Uterus (tissue), 4 donors: ENCODE results near the gene GNE. TPM values are rescaled to one million over a fixed set of nuclear protein-coding genes. Genes with fewer than 3 reads are reported as not detected.
"Not testable (repeated sequence)": the region's sequence is repeated elsewhere in the genome, so short reads cannot be mapped to it uniquely, and the experiment has no call there.

Experiments used
- DNase-seq, 2 donors: peaks; one replicate each; pipeline ENCODE4 v3.0.0-alpha.2; 2019 to 2020
- H3K27ac ChIP-seq, 2 donors: fragments of 200-600 bp; sonication (generic); 1 replicate in 1 of 2; 2 replicates in 1 of 2; pipeline ENCODE4 v1.5.1; 2016 to 2018
- H3K27me3 ChIP-seq, 2 donors: fragments of 200-600 bp; sonication (generic); one replicate each; pipeline ENCODE4 v1.5.1; 2018 to 2019; ENCODE audit warnings: control low read depth in 1 of 2
- H3K36me3 ChIP-seq, 2 donors: fragments of 200-600 bp; sonication (generic); one replicate each; pipeline ENCODE4 v1.5.1; 2019; ENCODE audit warnings: control low read depth in 1 of 2
- H3K4me1 ChIP-seq, 2 donors: fragments of 200-600 bp; sonication (generic); one replicate each; pipeline ENCODE4 v1.5.1; 2018 to 2019; ENCODE audit warnings: control low read depth in 1 of 2
- H3K4me3 ChIP-seq, 2 donors: fragments of 200-600 bp; sonication (generic); 1 replicate in 1 of 2; 2 replicates in 1 of 2; pipeline ENCODE4 v1.5.1; 2018 to 2019; ENCODE audit warnings: mild to moderate bottlenecking in 1 of 2
- H3K9me3 ChIP-seq, 2 donors: fragments of 200-600 bp; sonication (generic); one replicate each; pipeline ENCODE4 v1.5.1; 2019; ENCODE audit warnings: control low read depth in 1 of 2
- CTCF ChIP-seq, 4 experiments: fragments of 200-600 bp in 2 of 4; fragments of 450-650 bp in 2 of 4; sonication (generic) in 2 of 4; IDR thresholded peaks; one replicate each; pipeline ENCODE4 v1.5.1; 2016 to 2019; ENCODE audit warnings: antibody characterized with exemption in 4 of 4, mild to moderate bottlenecking in 2 of 4, moderate library complexity in 1 of 4
- POLR2A ChIP-seq, 2 donors: fragments of 450-650 bp; IDR thresholded peaks; one replicate each; pipeline ENCODE4 v1.6.1; 2016; ENCODE audit warnings: antibody characterized with exemption in 2 of 2, mild to moderate bottlenecking in 1 of 2, moderate library complexity in 1 of 2
- intact Hi-C: fragments of 100-400 bp; cut with DNase I; formaldehyde crosslinking; loops from one replicate; pipeline ENCODE4 v1.15.1; 2023; ENCODE audit warnings: low total_unique reads
- total RNA-seq, 4 donors: library from RNA; depleted of rRNA in 3 of 4; stranded (reverse); fragments of >200 nt in 3 of 4; gene quantifications; one replicate each; pipeline versions ENCODE4 v1.1.0 to v1.2.4, GENCODE V29; 2014 to 2023
- donor health status: DM: yes; HTN: yes; CAD: no.

Gene GNE
- total RNA-seq, 4 donors from 2014 or later, result 10.3 to 42.2 (median 30.0) TPM

GRCh38 chr9:36297798-36298197 lies 39.5 kb upstream of the GNE start:
- DNase-seq, result no peak
- H3K4me3 ChIP-seq, result no peak overlapping the region
- H3K27ac ChIP-seq, result no peak overlapping the region
- H3K4me1 ChIP-seq, result no peaks in the 10 kb centered on the region
- H3K36me3 ChIP-seq, result no peaks in the 10 kb centered on the region
- intact Hi-C loops, result no loop called here
- no peaks in the 10 kb centered on the region for H3K27me3 ChIP-seq
- H3K9me3 ChIP-seq, result no peaks in the 10 kb centered on the region
- TF ChIP-seq POLR2A (IDR thresholded peaks at IDR 0.05) (no peak), CTCF (IDR thresholded peaks at IDR 0.05) (no peak)

GRCh38 chr9:36294996-36295395 lies 36.7 kb upstream of the GNE start:
- H3K4me1 ChIP-seq, H3K27ac ChIP-seq, H3K9me3 ChIP-seq, intact Hi-C loops, H3K36me3 ChIP-seq, DNase-seq, H3K4me3 ChIP-seq, H3K27me3 ChIP-seq: not testable (repeated sequence)

DNA sequence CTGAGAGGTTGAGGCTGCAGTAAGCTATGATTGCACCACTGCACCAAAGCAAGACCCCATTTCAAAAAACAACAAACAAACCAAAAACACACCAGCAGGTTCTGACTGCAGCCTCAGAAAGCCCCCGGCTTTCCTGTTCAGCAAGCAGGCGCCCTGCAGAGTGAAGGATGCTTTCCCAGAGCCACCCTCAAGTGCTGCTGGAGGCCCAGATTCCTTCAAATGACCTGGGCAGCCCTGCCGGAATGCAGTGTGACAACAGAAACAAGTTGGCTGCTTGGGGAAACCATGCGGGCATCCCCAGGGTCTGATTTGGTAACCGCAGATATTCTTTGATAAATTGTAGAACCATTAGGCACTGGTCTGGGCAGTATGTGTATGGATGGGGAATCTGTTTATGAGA lies 35.7 kb upstream of the GNE start:
- no peak overlapping the region for H3K27ac ChIP-seq

DNA sequence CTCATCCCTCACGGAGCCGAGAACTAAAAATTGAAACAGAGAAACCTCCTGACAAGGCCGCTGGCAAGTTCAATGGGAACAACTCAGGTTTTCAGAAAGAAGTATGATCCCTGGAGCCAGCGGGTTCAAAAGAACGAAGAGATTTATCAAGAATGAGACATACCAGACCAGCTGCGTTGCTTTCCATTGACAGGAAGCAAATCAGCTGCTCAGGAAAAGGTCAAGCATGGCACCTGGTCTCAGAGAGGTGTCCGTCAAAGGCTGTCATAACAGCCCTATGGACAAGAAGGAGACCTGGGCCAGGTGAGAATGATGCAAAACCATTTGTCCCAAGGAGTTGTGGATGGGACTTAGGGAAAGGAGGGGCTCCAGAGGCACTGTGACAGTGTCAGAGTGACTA lies 34.9 kb upstream of the GNE start:
- H3K4me1 ChIP-seq, result no peaks in the 10 kb centered on the region
- no peak overlapping the region for H3K27ac ChIP-seq
- no peak overlapping the region for H3K4me3 ChIP-seq
- no peaks in the 10 kb centered on the region for H3K27me3 ChIP-seq
- TF ChIP-seq CTCF (IDR thresholded peaks at IDR 0.05), result no peak
- intact Hi-C loops, result no loop called here
- no peak for DNase-seq
- H3K9me3 ChIP-seq, result no peaks in the 10 kb centered on the region
- no peaks in the 10 kb centered on the region for H3K36me3 ChIP-seq

More for the DNA sequence above, 35.7 kb upstream of the GNE start:
- no peaks in the 10 kb centered on the region for H3K36me3 ChIP-seq
- no peaks in the 10 kb centered on the region for H3K27me3 ChIP-seq
- TF ChIP-seq POLR2A (IDR thresholded peaks at IDR 0.05), result no peak
- no peak for TF ChIP-seq CTCF (IDR thresholded peaks at IDR 0.05)
- intact Hi-C loops, result no loop called here
- no peaks in the 10 kb centered on the region for H3K4me1 ChIP-seq
- DNase-seq, result no peak
- H3K4me3 ChIP-seq, result no peak overlapping the region
- no peaks in the 10 kb centered on the region for H3K9me3 ChIP-seq

- H3K36me3 ChIP-seq, result no peaks in the 10 kb centered on the region
- H3K9me3 ChIP-seq, result no peaks in the 10 kb centered on the region
- H3K27ac ChIP-seq, result no peak overlapping the region
- no peak for DNase-seq
- no peaks in the 10 kb centered on the region for H3K27me3 ChIP-seq
- intact Hi-C loops, result no loop called here
- H3K4me3 ChIP-seq, result no peak overlapping the region
- TF ChIP-seq POLR2A (IDR thresholded peaks at IDR 0.05) (no peak), CTCF (IDR thresholded peaks at IDR 0.05) (no peak)
- H3K4me1 ChIP-seq, result no peaks in the 10 kb centered on the region
Observed at GRCh38 chr9:36292641-36293040, 34.4 kb upstream of the GNE start.

- no peak for DNase-seq
- no peak for TF ChIP-seq CTCF (IDR thresholded peaks at IDR 0.05)
- no peak for TF ChIP-seq POLR2A (IDR thresholded peaks at IDR 0.05)
- H3K27ac ChIP-seq, result no peak overlapping the region
- H3K4me3 ChIP-seq, result no peak overlapping the region
- H3K9me3 ChIP-seq, result no peaks in the 10 kb centered on the region
- no peaks in the 10 kb centered on the region for H3K36me3 ChIP-seq
- no peaks in the 10 kb centered on the region for H3K27me3 ChIP-seq
- H3K4me1 ChIP-seq, result no peaks in the 10 kb centered on the region
- intact Hi-C loops, result no loop called here
Observed at GRCh38 chr9:36290996-36291395, 32.7 kb upstream of the GNE start.
